Stomach (tissue), 4 donors: ENCODE measurements around the gene KIF13A.

Experiments
- POLR2A ChIP-seq, 4 donors: fragments of 450-650 bp; IDR thresholded peaks; one replicate each; pipeline ENCODE4 v1.6.1; 2016; ENCODE audit warnings: antibody characterized with exemption in 4 of 4, control low read depth in 2 of 4, mild to moderate bottlenecking in 1 of 4, moderate library complexity in 1 of 4
- TF ChIP-seq, protein P1 (sequence below), 7 experiments: fragments of 450-650 bp in 4 of 7; fragments of 200-600 bp in 3 of 7; sonication (generic) in 3 of 7; IDR thresholded peaks; one replicate each; pipeline ENCODE4 v1.5.1; 2016 to 2019; ENCODE audit warnings: antibody characterized with exemption in 7 of 7, control low read depth in 2 of 7, mild to moderate bottlenecking in 1 of 7

DNA sequence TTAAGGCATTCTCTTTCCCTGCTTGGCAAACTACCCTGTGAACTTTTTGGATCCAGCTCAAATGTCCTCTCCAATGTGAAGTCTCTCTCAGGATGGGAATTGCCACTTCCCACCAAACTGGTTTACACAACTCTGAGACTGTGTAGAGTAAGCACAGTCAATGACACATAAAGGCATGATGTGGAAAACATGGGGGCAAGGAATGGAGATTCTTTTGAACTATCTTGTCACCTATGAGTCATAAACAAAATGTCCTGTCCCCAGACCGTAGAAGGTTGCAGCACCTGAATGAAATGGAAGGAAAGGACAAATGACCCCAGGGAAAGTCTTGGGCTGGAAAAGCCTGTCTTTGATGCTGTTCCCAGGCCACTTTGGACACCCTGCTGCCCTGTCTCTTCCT is 11.0 kb upstream of the KIF13A start:
- no peak for TF ChIP-seq POLR2A (IDR thresholded peaks at IDR 0.05)
- TF ChIP-seq, protein P1, sequence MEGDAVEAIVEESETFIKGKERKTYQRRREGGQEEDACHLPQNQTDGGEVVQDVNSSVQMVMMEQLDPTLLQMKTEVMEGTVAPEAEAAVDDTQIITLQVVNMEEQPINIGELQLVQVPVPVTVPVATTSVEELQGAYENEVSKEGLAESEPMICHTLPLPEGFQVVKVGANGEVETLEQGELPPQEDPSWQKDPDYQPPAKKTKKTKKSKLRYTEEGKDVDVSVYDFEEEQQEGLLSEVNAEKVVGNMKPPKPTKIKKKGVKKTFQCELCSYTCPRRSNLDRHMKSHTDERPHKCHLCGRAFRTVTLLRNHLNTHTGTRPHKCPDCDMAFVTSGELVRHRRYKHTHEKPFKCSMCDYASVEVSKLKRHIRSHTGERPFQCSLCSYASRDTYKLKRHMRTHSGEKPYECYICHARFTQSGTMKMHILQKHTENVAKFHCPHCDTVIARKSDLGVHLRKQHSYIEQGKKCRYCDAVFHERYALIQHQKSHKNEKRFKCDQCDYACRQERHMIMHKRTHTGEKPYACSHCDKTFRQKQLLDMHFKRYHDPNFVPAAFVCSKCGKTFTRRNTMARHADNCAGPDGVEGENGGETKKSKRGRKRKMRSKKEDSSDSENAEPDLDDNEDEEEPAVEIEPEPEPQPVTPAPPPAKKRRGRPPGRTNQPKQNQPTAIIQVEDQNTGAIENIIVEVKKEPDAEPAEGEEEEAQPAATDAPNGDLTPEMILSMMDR (IDR thresholded peaks at IDR 0.05): no peak
